ENCODE data around the gene MYO18A.

The MYO18A gene

GRCh38 chr17:29043539-29044145 lies 136.6 kb downstream of the MYO18A start:
- DNase-seq = no peak

DNA sequence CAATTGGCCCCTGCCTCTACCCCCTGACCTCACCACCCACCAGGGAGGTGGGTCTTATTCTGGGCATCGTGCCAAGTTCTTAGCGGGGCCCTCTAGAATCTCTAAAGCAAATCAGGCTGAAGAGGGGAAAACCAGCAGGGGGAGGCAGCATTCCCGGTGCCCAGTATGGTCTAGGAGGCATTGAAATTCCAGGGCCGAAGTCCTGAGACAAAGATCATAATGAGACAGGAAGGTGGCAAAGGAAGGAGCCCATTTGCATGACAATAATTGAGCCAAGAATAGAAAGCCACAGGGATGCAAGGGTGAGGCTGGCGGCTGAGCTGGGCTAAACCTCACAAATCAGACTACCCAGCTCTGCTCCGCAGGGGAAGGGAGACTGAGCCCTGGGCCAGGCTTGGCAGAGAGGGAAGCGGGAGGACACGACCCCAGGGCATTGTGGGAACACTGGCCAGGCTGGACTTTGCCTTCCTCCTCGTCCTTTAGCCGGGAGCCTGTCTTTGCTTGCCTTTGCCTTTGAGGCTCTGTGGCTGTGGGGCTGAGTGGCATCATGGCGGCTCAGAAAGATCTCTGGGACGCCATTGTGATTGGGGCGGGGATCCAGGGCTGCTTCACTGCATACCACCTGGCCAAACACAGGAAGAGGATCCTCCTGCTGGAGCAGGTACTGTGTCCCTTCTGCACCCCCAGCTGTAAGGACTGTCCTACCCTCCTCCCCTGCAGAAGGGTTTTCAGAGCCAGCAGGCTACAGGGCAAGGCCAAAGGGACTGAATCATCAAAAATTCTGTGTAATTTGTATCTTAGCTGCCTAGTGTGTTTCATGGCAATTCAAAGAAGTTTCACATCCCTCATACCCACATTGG lies 137.3 kb downstream of the MYO18A start, which contains the start of gene PIPOX:
Gene PIPOX, plus strand, starts transcription at position 463 of the 860 bp plus-strand sequence. Its CDS starts 85 bp downstream, at position 548.
- DNase-seq = peak; percentile 13 to 35

GRCh38 chr17:29042026-29042678 lies 138.0 kb downstream of the MYO18A start:
- DNase-seq = no peak

GRCh38 chr17:29041571-29041970 lies 138.6 kb downstream of the MYO18A start:
- DNase-seq = no peak

GRCh38 chr17:29041091-29041490 lies 139.1 kb downstream of the MYO18A start:
- no peak for DNase-seq

- no peak for DNase-seq
These were observed 140.2 kb downstream of the MYO18A start for GRCh38 chr17:29039764-29040598.

- DNase-seq = no peak
These were observed 142.0 kb downstream of the MYO18A start for GRCh38 chr17:29038085-29038795.

GRCh38 chr17:29037739-29038084 lies 142.5 kb downstream of the MYO18A start:
- no peak for DNase-seq

DNA sequence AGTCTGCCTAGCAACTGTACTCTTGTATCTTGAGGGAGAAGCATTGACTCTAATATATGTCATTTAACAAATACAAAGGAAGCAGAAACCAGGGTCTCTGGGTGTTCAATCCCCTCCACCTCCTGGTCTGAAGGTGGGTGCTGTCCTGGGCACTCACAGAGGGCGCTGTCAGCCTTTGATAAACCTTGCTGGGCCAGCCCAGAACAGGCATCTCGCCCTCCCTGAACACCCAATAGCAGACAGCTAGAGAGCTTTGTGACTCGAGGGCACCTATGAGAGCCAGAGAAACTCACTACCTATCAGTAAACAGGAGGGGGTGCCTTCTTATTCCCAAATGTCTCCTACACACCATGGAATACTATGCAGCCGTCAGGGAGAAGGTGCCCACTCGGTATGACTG lies 143.6 kb downstream of the MYO18A start:
- DNase-seq = no peak

DNA sequence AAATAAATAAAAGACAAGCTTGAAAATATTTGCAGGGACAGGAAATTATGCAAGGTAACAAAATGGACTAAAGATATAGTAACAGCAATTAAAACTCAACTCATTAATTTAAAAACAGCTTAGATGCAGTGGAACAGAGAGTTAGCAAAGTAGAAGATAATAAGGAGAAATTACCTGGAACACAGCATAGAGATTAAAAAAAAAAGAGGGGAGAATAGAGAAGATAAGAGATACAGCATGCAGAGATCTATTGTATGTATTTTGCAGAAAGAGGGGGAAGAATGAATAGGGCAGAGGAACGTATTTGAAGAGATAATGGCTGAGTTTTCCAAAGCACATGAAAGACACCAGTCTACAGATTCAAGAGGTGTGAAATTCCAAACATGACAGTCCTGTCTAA lies 145.7 kb downstream of the MYO18A start:
- no peak for DNase-seq

GRCh38 chr17:29032857-29033197 lies 147.4 kb downstream of the MYO18A start:
- DNase-seq = no peak

- DNase-seq = no peak
These were observed 148.0 kb downstream of the MYO18A start for GRCh38 chr17:29032013-29032856.

GRCh38 chr17:29031488-29031887 lies 148.7 kb downstream of the MYO18A start:
- no peak for DNase-seq

- DNase-seq = no peak
These were observed 155.8 kb downstream of the MYO18A start for GRCh38 chr17:29024316-29024952.

GRCh38 chr17:29022074-29022473 lies 158.1 kb downstream of the MYO18A start:
- no peak for DNase-seq

GRCh38 chr17:29021226-29021625 lies 159.0 kb downstream of the MYO18A start:
- DNase-seq = no peak
